ENCODE measurements around the gene VAT1. TPM values are rescaled to one million over a fixed set of nuclear protein-coding genes. Genes with fewer than 3 reads are reported as not detected.
A peak's percentile ranks its signal among the peaks of the same experiment; 100 is the strongest.

VAT1 gene
- total RNA-seq, 8 experiments from 2014 or later = 42.9 to 426 (median 125) TPM

DNA sequence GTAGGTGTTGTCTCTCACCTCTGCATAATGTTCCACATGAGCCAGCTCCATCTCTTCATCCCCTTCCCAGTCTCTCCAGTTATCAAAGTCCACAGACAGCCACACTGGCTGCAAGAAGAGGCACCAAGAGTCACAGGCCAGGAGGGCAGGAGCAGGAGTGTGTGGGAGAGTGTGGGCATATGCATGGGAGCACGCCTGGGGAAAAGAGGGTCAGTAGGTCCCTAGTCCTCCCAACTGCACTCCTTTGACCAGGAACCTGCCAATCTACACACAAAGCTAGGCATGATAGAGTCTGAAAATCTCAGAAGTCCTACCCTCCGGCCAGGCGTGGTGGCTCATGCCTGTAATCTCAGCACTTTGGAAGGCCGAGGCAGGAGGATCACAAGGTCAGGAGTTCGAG is 50.6 kb downstream of the VAT1 start:
- no peak for ATAC-seq (replicated peaks in 6 of 8)
- Histone ChIP-seq H3K27ac (no peak overlapping the region), H3K4me1 (replicated peaks in 1 of 2) (peaks cover 0 to 10% of the 10 kb centered on the region in 2 donors), H3K4me3 (no peak overlapping the region)
- in situ Hi-C loops (cut with MboI; ENCODE audit: low pct_unique_long_range_greater_than_20kb in 2 of 9, low sequenced_read_pairs in 9 of 9, unreplicated experiment in 9 of 9) = no loop called here
- WGBS, 10 experiments = 76 to 100% (median 90%) methylated on average over 1 to 3 of the region's 5 CpGs; no CpG with 5 or more reads in 6 of the 10 experiments

DNA sequence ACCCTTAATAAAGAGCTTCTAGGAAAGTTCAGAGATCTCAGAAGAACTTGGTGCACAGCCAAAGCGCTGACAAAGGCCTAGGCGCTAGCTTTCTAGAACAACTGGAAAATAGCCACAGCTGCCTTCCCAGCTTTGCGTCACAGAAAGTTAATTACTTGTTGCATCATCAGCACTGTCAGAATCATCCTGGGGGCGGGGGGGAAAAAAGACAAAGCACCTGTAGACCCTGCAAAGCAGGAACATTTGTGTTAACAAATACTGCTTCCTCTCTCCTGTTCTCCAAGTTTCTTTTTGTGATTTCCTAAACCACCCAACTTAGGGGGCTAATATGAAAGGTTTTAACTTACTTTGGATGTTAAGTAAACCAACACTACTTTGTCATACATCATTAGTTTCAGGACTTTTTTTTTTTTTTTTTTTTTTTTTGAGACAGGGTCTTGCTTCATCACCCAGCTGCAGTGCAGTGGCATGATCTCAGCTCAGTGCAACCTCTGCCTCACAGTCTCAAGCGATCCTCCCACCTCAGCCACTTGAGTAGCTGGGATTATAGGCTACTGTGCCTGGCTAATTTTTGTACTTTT is 53.1 kb downstream of the VAT1 start:
- WGBS, 10 experiments = 0 to 100% (median 58%) methylated on average over 1 to 4 of the region's 5 CpGs; no CpG with 5 or more reads in 2 of the 10 experiments
- Histone ChIP-seq H3K27ac (peak overlapping the region in 1 of 2 donors; percentile 75), H3K4me1 (replicated peaks in 1 of 2) (peaks cover 0 to 16% of the 10 kb centered on the region in 2 donors), H3K4me3 (no peak overlapping the region)
- peak in 5 of 8 experiments; percentile 50 to 83 (median 55) for ATAC-seq (replicated peaks in 6 of 8)
- in situ Hi-C loops (cut with MboI; ENCODE audit: low pct_unique_long_range_greater_than_20kb in 2 of 9, low sequenced_read_pairs in 9 of 9, unreplicated experiment in 9 of 9) = no loop called here

DNA sequence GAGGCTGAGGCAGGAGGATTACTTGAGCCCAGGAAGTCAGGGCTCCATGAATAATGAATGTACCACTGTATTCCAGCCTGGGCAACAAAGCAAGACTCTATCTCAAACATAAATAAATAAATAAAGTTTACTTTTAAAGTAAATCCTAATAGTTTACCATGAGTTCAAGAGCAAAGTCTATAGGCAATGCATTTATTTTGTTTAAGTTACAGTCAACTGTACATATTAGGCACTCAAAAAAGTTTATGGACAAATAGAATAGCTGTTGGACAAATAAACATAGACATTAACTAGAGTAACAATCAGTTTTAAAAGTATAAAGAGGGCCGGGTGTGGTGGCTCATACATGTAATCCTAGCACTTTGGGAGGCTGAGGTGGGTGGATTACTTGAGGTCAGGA is 54.3 kb downstream of the VAT1 start:
- in situ Hi-C loops (cut with MboI; ENCODE audit: low pct_unique_long_range_greater_than_20kb in 2 of 9, low sequenced_read_pairs in 9 of 9, unreplicated experiment in 9 of 9) = no loop called here
- no peak for ATAC-seq (replicated peaks in 6 of 8)
- no peak overlapping the region for H3K4me3 ChIP-seq
- 0 to 100% (median 100%) methylated on average over 1 of the region's 1 CpG; no CpG with 5 or more reads in 3 of the 10 experiments for WGBS, 10 experiments
- H3K4me1 ChIP-seq (replicated peaks in 1 of 2) = peaks cover 6 to 23% of the 10 kb centered on the region in 2 donors
- no peak overlapping the region for H3K27ac ChIP-seq

Other genes with a start within 250 kb of the VAT1 start
- gene VPS25, start 248.9 kb downstream of the VAT1 start, total RNA-seq = 100 to 1,000 TPM in 1 of 8 experiments, 10 to 100 TPM in 7; 57.1 to 110 (median 88.0) TPM
- gene WNK4, start 241.8 kb downstream of the VAT1 start, total RNA-seq = 1 to 10 TPM in 1 of 8 experiments, under 1 TPM in 7; 0.11 to 1.2 (median 0.57) TPM
- 100 to 1,000 TPM in 2 of 8 experiments, 10 to 100 TPM in 6; 58.7 to 114 (median 72.5) TPM for gene COA3, start 223.7 kb downstream of the VAT1 start, total RNA-seq
- gene CNTD1, start 223.5 kb downstream of the VAT1 start, total RNA-seq = 1 to 10 TPM in 2 of 8 experiments, under 1 TPM in 6; 0.58 to 3.8 (median 0.81) TPM
- gene BECN1, start 198.1 kb downstream of the VAT1 start, total RNA-seq = 100 to 1,000 TPM in 2 of 8 experiments, 10 to 100 TPM in 6; 34.6 to 113 (median 55.9) TPM
- gene PSME3, start 189.0 kb downstream of the VAT1 start, total RNA-seq = 100 to 1,000 TPM in 3 of 8 experiments, 10 to 100 TPM in 5; 31.7 to 169 (median 69.6) TPM
- gene AOC2, start 177.8 kb downstream of the VAT1 start, total RNA-seq = 1 to 10 TPM; 1.3 to 2.6 (median 2.1) TPM
- 1 to 10 TPM in 4 of 8 experiments, under 1 TPM in 4; 0.41 to 3.7 (median 0.81) TPM for gene AOC3, start 171.2 kb downstream of the VAT1 start, total RNA-seq
- under 1 TPM in 5 of 8 experiments, not detected in 3; 0.21 to 0.70 (median 0.47) TPM for gene G6PC1, start 121.6 kb downstream of the VAT1 start, total RNA-seq
- 10 to 100 TPM; 47.2 to 77.9 (median 59.3) TPM for gene AARSD1, start 57.9 kb downstream of the VAT1 start, total RNA-seq
- 1 to 10 TPM in 7 of 8 experiments, under 1 TPM in 1; 0.76 to 3.6 (median 2.0) TPM for gene PTGES3L, start 42.3 kb downstream of the VAT1 start, total RNA-seq
- gene RUNDC1, start 41.8 kb downstream of the VAT1 start, total RNA-seq = 10 to 100 TPM; 11.8 to 14.8 (median 13.5) TPM
- 1,000 to 10,000 TPM; 1,328 to 3,262 (median 2,235) TPM for gene RPL27, start 24.0 kb downstream of the VAT1 start, total RNA-seq
- 10 to 100 TPM in 4 of 8 experiments, 1 to 10 TPM in 1, under 1 TPM in 2, not detected in 1; 0.76 to 57.9 (median 10.7) TPM for gene IFI35, start 15.6 kb downstream of the VAT1 start, total RNA-seq
- 10 to 100 TPM in 5 of 8 experiments, 1 to 10 TPM in 2, under 1 TPM in 1; 0.66 to 27.3 (median 19.9) TPM for gene RND2, start 2.8 kb upstream of the VAT1 start, total RNA-seq
- 10 to 100 TPM in 3 of 8 experiments, 1 to 10 TPM in 5; 3.2 to 30.0 (median 6.9) TPM for gene BRCA1, start 103.0 kb upstream of the VAT1 start, total RNA-seq
- 100 to 1,000 TPM in 1 of 8 experiments, 10 to 100 TPM in 7; 49.7 to 135 (median 72.0) TPM for gene NBR1, start 148.8 kb upstream of the VAT1 start, total RNA-seq
- gene TMEM106A, start 189.5 kb upstream of the VAT1 start, total RNA-seq = 1 to 10 TPM in 4 of 8 experiments, under 1 TPM in 4; 0.27 to 7.8 (median 0.95) TPM
- gene CCDC200, start 206.2 kb upstream of the VAT1 start, total RNA-seq = 1 to 10 TPM in 7 of 8 experiments, under 1 TPM in 1; 0.16 to 7.7 (median 2.2) TPM
- not detected for gene RNU2-1, start 211.6 kb upstream of the VAT1 start, total RNA-seq

Data from motor neuron (in vitro differentiated cells).